Stomach (tissue), 9 donors: ENCODE data around the gene CSGALNACT2. TPM values are rescaled to one million over a fixed set of nuclear protein-coding genes. Genes with fewer than 3 reads are reported as not detected.
A peak's percentile ranks its signal among the peaks of the same experiment; 100 is the strongest.

Experiments
- DNase-seq, 2 donors: peaks; one replicate each; pipeline versions ENCODE4 v3.0.0 to v3.0.0-alpha.2; 2013 to 2019
- H3K27ac ChIP-seq, 5 donors: fragments of 200-600 bp in 4 of 5; sonication (generic) in 4 of 5; one replicate each; pipeline ENCODE4 v1.5.1; 2013 to 2019; ENCODE audit warnings: mild to moderate bottlenecking in 1 of 5, moderate library complexity in 1 of 5
- H3K27me3 ChIP-seq, 3 donors: fragments of 200-600 bp; sonication (generic); one replicate each; pipeline ENCODE4 v1.5.1; 2017 to 2019; ENCODE audit warnings: mixed run types in 1 of 3
- H3K36me3 ChIP-seq, 4 donors: fragments of 200-600 bp; sonication (generic); 1 replicate in 3 of 4; 2 replicates in 1 of 4; pipeline ENCODE4 v1.5.1; 2016 to 2019
- H3K4me1 ChIP-seq, 4 donors: fragments of 200-600 bp; sonication (generic); one replicate each; pipeline ENCODE4 v1.5.1; 2016 to 2019
- H3K4me3 ChIP-seq, 4 donors: fragments of 200-600 bp; sonication (generic) in 3 of 4; one replicate each; pipeline ENCODE4 v1.5.1; 2016 to 2019; ENCODE audit warnings: mild to moderate bottlenecking in 1 of 4
- H3K9me3 ChIP-seq, 4 donors: fragments of 200-600 bp; sonication (generic); one replicate each; pipeline ENCODE4 v1.5.1; 2016 to 2019
- CTCF ChIP-seq, 7 experiments: fragments of 450-650 bp in 4 of 7; fragments of 200-600 bp in 3 of 7; sonication (generic) in 3 of 7; IDR thresholded peaks; one replicate each; pipeline ENCODE4 v1.5.1; 2016 to 2019; ENCODE audit warnings: antibody characterized with exemption in 7 of 7, control low read depth in 2 of 7, mild to moderate bottlenecking in 1 of 7
- EP300 ChIP-seq: sonication (generic); formaldehyde crosslinking; IDR thresholded peaks from one replicate; pipeline ENCODE4 v1.6.1; 2017; ENCODE audit warnings: antibody characterized with exemption
- POLR2A ChIP-seq, 4 donors: fragments of 450-650 bp; IDR thresholded peaks; one replicate each; pipeline ENCODE4 v1.6.1; 2016; ENCODE audit warnings: antibody characterized with exemption in 4 of 4, control low read depth in 2 of 4, mild to moderate bottlenecking in 1 of 4, moderate library complexity in 1 of 4
- POLR2AphosphoS5 ChIP-seq, 3 donors: sonication (generic); formaldehyde crosslinking; IDR thresholded peaks; one replicate each; pipeline ENCODE4 v1.6.1; 2016; ENCODE audit warnings: antibody characterized with exemption in 3 of 3
- WGBS, 5 donors: extraction: QIAGEN DNeasy Blood & Tissue Kit in 3 of 5; methylation state at CpG; one replicate each; pipeline versions ENCODE4 v1.1.5 to v1.1.7; 2013 to 2018; 5-methylcytosine and 5-hydroxymethylcytosine counted together
- intact Hi-C: fragments of 100-400 bp; cut with DNase I; formaldehyde crosslinking; loops from one replicate; pipeline ENCODE4 v1.15.1; 2023; ENCODE audit warnings: low total_unique reads
- polyA plus RNA-seq, 3 donors: library from polyadenylated mRNA; stranded (reverse); fragments of 200-250 nt; gene quantifications; one replicate each; pipeline ENCODE4 v1.2.3, GENCODE V29; 2013
- total RNA-seq, 5 donors: library from RNA; depleted of rRNA; stranded (reverse); fragments of >200 nt; gene quantifications; one replicate each; pipeline versions ENCODE4 v1.1.0 to v1.2.3, GENCODE V29; 2014 to 2016
- donor health status: healthy with polysubstance abuse.
- donor health status: Bipolar disorder and iron deficiency.
- donor health status: healthy.

The CSGALNACT2 gene
- total and polyA plus RNA-seq, 8 donors: 2.0 to 30.1 (median 7.8) TPM

- Histone ChIP-seq H3K27ac (no peak overlapping the region), H3K27me3 (no peaks in the 10 kb centered on the region), H3K9me3 (no peaks in the 10 kb centered on the region), H3K4me3 (no peak overlapping the region), H3K4me1 (peaks cover 0 to 15% (median 0%) of the 10 kb centered on the region in 4 donors), H3K36me3 (no peaks in the 10 kb centered on the region)
- intact Hi-C loops: no loop called here
- TF ChIP-seq CTCF (IDR thresholded peaks at IDR 0.05): no peak
- TF ChIP-seq POLR2AphosphoS5 (IDR thresholded peaks at IDR 0.05): no peak
- no peak for TF ChIP-seq EP300
- no peak for TF ChIP-seq POLR2A (IDR thresholded peaks at IDR 0.05)
- 87 to 93% (median 90%) methylated on average over 26 to 31 of the region's 31 CpGs for WGBS, 5 donors
- DNase-seq: no peak
Measured at GRCh38 chr10:43119416-43120115, 18.7 kb upstream of the CSGALNACT2 start.

- WGBS, 5 donors: 80 to 89% (median 82%) methylated on average over 19 of the region's 19 CpGs
Measured at GRCh38 chr10:43120116-43120928, 17.9 kb upstream of the CSGALNACT2 start.

GRCh38 chr10:43120929-43121314 is 17.3 kb upstream of the CSGALNACT2 start:
- Histone ChIP-seq H3K4me3 (no peak overlapping the region), H3K9me3 (no peaks in the 10 kb centered on the region), H3K27ac (peak overlapping the region in 1 of 5 donors; percentile 10), H3K27me3 (no peaks in the 10 kb centered on the region), H3K4me1 (peaks cover 0 to 15% (median 0%) of the 10 kb centered on the region in 4 donors), H3K36me3 (no peaks in the 10 kb centered on the region)
- TF ChIP-seq POLR2A (IDR thresholded peaks at IDR 0.05) (no peak), EP300 (no peak), POLR2AphosphoS5 (IDR thresholded peaks at IDR 0.05) (no peak), CTCF (IDR thresholded peaks at IDR 0.05) (no peak)
- intact Hi-C loops: no loop called here
- peak; percentile 26 to 65 for DNase-seq
- WGBS, 5 donors: 50 to 68% (median 63%) methylated on average over 3 of the region's 3 CpGs

More at GRCh38 chr10:43120116-43120928, 17.9 kb upstream of the CSGALNACT2 start:
- DNase-seq: no peak
- H3K4me3 ChIP-seq: no peak overlapping the region
- no peaks in the 10 kb centered on the region for H3K36me3 ChIP-seq
- H3K27me3 ChIP-seq: no peaks in the 10 kb centered on the region
- no peaks in the 10 kb centered on the region for H3K9me3 ChIP-seq
- peak overlapping the region in 1 of 5 donors; percentile 10 for H3K27ac ChIP-seq
- no peak for TF ChIP-seq EP300
- TF ChIP-seq CTCF (IDR thresholded peaks at IDR 0.05): no peak
- no peak for TF ChIP-seq POLR2A (IDR thresholded peaks at IDR 0.05)
- no peak for TF ChIP-seq POLR2AphosphoS5 (IDR thresholded peaks at IDR 0.05)
- intact Hi-C loops: no loop called here
- peaks cover 0 to 15% (median 0%) of the 10 kb centered on the region in 4 donors for H3K4me1 ChIP-seq

- TF ChIP-seq CTCF (IDR thresholded peaks at IDR 0.05): no peak
- no peak for TF ChIP-seq POLR2A (IDR thresholded peaks at IDR 0.05)
- no peak for TF ChIP-seq EP300
- no peak for TF ChIP-seq POLR2AphosphoS5 (IDR thresholded peaks at IDR 0.05)
- H3K36me3 ChIP-seq: no peaks in the 10 kb centered on the region
- no peak overlapping the region for H3K4me3 ChIP-seq
- intact Hi-C loops: no loop called here
- H3K4me1 ChIP-seq: peaks cover 0 to 15% (median 0%) of the 10 kb centered on the region in 4 donors
- no peaks in the 10 kb centered on the region for H3K27me3 ChIP-seq
- H3K27ac ChIP-seq: peak overlapping the region in 1 of 5 donors; percentile 10
- peak; percentile 25 to 39 for DNase-seq
- H3K9me3 ChIP-seq: no peaks in the 10 kb centered on the region
- 70 to 100% (median 79%) methylated on average over 1 of the region's 1 CpG for WGBS, 5 donors
Measured at GRCh38 chr10:43121444-43121843, 16.8 kb upstream of the CSGALNACT2 start.
